GM18498 (cell line): ENCODE measurements around the gene PPP1R16B.
A peak's percentile ranks its signal among the peaks of the same experiment; 100 is the strongest.
"Not testable (repeated sequence)": the region's sequence is repeated elsewhere in the genome, so short reads cannot be mapped to it uniquely, and the experiment has no call there.

Experiments
- ATAC-seq: cut with Tn5 transposase; IDR thresholded peaks from one replicate; pipeline ENCODE4 v1.9.1; 2021; ENCODE audit warnings: mild to moderate bottlenecking, moderate library complexity; ENCODE audit not compliant: unreplicated experiment

Gene PPP1R16B

GRCh38 chr20:38843346-38843745 lies 37.8 kb downstream of the PPP1R16B start:
- no peak for ATAC-seq

DNA sequence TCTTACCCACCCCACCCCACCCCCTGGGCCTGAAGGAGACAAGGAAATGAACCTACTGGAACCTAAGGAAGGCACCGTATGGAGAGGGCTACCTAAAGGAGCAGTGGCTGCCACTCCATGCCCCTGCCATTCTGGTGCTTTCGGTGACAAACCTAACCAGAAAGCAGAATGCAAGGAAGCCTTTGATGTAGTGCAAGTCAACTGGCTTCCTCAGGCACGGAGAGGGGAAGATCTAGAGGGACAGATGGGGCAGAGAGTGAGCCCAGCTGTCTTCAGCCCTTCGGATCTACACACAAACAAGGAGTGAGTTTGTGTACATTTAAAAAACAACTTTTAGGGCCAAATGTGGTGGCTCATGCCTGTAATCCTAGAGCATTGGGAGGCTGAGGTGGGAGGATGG lies 39.5 kb downstream of the PPP1R16B start:
- no peak for ATAC-seq

DNA sequence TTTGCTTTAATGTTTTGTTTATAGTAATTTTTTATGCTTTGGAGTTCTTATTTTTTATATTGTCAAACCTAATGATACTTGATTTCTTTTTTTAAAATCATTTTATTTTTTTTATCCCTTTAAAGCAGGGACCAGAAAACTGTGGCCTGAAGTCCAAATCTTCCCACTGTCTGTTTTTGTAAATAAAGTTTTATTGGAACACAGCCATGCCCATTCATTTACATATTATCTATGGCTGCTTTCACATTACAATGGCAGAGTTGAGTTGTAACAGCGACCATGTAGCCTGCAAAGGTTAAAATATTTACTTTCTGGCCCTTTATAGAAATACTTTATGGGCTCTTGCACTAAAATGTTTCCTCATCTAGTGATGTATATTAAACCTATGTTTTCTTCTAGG lies 42.3 kb downstream of the PPP1R16B start:
- no peak for ATAC-seq

- ATAC-seq: no peak
Measured at GRCh38 chr20:38853759-38854158, 48.3 kb downstream of the PPP1R16B start.

GRCh38 chr20:38854654-38855066 lies 49.2 kb downstream of the PPP1R16B start:
- ATAC-seq: no peak

- no peak for ATAC-seq
Measured at GRCh38 chr20:38855356-38855755, 49.9 kb downstream of the PPP1R16B start.

DNA sequence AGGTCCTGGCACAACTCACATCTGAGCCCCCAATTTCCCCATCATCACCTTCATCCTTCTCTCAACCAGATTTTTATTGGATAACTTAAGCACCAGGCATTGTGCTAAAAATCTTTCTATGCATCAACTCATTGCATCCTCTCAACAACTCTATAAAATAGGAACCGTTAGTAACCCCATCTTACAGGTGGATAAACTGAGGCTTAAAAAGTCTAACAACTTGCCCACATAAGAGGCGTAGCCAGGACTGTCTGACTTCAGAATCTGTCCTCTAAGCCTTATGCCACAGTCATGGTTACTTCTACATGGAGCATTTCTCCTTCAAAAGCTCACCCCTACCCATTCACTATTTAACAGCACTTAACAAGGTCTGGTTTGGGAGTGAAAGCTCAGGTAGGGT lies 51.1 kb downstream of the PPP1R16B start:
- ATAC-seq: no peak

GRCh38 chr20:38857703-38858102 lies 52.2 kb downstream of the PPP1R16B start:
- ATAC-seq: no peak

GRCh38 chr20:38859070-38859690 lies 53.7 kb downstream of the PPP1R16B start:
- peak; percentile 44 for ATAC-seq

DNA sequence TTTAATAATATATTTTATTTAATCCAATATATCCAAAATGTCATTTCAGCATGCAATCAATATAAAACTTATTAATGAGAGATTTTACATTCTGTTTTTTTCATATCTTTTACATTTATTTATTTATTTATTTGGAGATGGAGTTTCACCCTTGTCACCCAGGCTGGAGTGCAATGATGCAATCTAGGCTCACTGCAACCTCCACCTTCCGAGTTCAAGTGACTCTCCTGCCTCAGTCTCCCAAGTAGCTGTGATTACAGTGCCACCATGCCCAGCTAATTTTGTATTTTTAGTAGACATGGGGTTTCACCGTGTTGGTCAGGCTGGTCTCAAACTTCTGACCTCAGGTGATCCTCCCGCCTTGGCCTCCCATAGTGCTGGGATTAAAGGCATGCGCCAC lies 54.4 kb downstream of the PPP1R16B start:
- ATAC-seq: not testable (repeated sequence)

- ATAC-seq: no peak
Measured at GRCh38 chr20:38861071-38861401, 55.5 kb downstream of the PPP1R16B start.

DNA sequence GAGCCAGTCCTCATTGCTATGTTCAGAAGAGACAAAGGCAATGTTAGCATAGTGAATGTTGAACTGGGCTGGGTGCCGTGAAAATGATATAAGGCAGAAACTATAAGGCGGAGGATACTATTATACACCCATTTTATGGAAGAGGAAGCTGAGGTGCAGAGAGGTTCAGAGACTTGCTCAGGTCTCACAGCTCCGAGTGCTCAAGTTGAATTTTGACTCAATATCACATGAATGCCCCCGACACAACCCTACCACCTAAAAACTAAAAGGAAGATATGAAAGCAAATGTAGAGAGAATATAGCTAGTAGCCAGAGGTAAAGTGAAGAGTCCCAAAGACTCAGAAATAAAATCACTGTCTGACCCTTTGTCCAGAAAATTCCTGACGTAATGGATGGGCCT lies 56.7 kb downstream of the PPP1R16B start:
- ATAC-seq: no peak

DNA sequence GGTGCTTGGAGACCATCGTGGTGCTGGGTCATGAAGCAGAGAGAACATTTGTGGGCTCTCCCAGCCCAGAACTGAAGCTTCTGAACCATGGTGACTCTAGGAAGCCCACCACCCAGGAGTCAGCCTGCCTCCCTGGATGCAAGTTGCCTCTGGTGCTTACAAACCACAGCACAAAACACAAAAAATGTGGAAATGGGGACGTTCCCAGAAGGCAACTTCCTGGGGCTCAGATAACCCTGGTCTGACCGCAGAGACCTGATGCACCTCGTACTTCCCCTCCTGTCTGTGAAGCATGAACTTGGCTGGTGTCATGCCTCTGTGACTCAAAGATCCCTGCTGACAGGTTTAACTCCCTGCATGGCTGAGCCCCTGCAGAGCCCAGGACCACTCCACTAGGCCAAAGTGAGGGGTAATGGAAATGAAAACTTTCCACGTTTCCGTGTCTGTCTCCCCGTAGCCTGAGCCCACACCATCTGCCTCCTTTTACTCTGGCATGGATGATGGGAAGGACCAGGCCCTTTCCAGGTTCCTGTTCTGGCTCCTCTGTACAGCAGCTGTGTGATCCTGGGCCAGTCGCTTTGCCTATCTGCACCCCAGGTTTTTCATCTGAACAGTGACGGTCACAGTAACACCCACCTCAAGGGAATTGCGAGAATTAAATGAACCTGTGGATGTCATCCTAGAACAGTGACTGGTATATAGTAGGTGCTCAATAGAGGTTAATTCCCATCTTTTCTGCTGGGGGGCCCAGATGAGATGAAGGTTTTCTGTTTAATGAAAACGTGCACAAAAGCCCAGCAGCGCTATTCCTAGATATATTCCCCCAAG lies 57.7 kb downstream of the PPP1R16B start:
- ATAC-seq: peak; percentile 69

DNA sequence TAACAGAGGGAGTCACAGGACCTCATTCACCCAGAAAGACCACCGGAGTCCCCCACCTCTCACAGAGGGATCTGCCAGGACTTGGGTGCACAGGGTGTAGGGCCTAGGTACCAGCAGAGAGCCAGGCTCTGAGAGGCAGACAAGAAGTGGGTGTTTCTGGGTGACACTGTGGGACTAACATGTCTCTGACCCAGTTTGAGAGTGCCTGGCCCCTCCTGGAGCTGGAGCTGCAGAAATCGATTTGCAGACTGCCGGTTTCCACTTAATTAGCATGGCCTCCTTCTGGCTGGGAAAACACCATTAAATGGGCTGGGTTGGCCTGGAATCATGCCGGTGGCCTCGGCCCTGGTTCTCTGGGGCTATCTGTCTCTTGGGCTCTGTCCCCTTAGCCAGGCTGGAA lies 59.2 kb downstream of the PPP1R16B start:
- no peak for ATAC-seq

DNA sequence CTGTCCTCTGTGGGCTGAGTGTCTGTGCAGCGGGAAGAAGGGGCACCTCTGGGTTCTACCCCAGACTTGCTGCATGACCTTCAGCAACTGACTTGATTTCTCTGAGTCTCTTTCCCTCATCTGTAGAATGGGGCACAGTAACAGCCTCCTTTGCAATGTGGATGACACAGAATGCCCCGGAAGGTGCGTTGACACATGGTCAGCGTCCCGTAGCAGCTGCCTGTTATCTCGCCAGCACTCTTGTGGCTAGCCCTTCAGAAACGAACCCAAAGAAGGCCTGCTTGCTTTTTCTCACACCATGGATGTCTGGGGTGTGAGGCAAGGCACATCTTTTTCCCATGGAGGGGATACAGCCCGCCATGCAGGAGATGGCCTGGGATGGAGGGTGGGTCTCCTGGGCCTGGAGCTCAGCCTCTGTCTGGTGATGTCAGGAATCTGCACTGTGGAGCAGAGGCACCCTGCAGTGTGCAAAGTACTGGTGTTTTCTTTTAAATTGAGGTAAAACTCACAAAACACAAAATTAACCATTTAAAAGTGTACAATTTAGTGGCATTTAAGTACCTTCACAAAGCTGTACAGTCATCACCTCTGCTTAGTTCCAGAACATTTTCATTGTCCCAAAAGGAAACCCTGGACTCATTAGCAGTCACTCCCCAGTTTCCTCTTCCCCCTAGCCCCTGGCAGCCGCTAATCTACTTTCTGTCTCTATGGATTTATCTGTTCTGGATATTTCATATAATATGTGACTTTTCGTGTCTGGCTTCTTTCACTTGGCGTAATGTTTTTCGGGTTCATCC lies 61.0 kb downstream of the PPP1R16B start:
- ATAC-seq: no peak

DNA sequence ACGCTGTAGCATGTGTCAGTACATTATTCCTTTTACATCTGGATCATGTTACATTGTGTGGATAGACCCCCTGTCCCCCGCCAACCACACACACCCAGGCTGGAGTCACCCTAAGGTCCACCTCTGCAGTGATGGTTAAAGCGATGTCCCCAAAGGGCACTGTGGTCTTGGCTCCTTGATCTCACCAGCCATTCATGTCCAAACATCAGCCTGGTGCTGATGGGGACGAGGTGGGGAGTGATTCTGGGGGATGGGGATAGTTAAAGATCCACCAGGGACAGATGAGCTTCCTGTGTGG lies 61.5 kb downstream of the PPP1R16B start:
- ATAC-seq: no peak

DNA sequence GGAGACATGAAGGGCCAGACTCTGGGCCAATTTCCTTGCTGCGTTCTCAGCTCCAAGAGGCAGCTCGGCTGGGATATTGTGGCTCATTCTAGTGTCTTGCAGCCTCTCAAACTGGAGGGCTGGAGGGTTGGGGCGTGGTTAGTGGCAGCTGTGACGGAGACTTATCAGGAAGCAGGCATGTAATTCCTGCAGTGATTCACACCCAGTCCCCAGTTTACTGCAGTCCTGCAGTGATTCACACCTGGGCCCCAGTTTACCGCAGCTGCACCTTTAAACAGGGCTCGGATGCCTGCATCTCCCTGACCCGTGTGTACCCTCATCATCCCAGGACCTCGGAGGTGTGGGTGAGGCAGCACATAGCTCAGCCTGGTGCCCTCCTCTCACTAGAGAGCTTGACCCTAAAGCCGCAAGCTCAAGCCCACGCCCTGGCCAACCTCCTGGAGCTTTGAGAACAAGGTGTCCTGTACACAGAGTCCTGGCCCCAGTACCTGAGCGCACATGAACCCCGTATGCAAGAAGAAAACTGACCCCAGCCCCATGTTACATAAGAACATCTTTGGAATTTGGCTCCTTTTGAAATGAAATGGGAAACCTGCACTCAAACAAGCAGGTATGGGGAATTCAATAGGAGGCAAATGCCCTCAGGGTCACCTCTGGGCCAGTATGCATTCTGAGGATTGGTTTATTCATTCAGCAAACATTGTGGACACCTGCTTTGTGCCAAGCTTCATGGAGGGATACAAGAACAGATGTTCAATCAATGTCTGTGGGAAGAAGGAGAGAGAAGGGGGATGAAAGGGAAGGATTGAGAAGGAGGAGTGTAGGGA lies 65.4 kb downstream of the PPP1R16B start:
- no peak for ATAC-seq

GRCh38 chr20:38871560-38871953 lies 66.1 kb downstream of the PPP1R16B start:
- ATAC-seq: no peak

- ATAC-seq: no peak
Measured at GRCh38 chr20:38872036-38872435, 66.5 kb downstream of the PPP1R16B start.

GRCh38 chr20:38872491-38873049 lies 67.1 kb downstream of the PPP1R16B start:
- ATAC-seq: no peak

- peak; percentile 66 for ATAC-seq
Measured at GRCh38 chr20:38873050-38873581, 67.6 kb downstream of the PPP1R16B start.
